Astrocyte of the spinal cord (primary cell): Measurements from ENCODE around the gene PKHD1.

ENCODE experiments used
- DNase-seq: peaks from one replicate; pipeline ENCODE4 v3.0.0; 2011; ENCODE audit warnings: low read depth, low spot score
- H3K4me3 ChIP-seq: 2 replicates; pipeline ENCODE4 v1.5.1; 2011; ENCODE audit warnings: low read depth, mild to moderate bottlenecking, low read length, moderate library complexity
- CTCF ChIP-seq: IDR thresholded peaks from 2 replicates; pipeline ENCODE4 v1.5.1; 2012; ENCODE audit warnings: low read depth, mild to moderate bottlenecking, low read length, inconsistent platforms
- in situ Hi-C: cut with HindIII; loops from 2 replicates; pipeline ENCODE4 v1.10.0; 2017; ENCODE audit warnings: low sequenced_read_pairs

Gene PKHD1

GRCh38 chr6:51619042-51619799, 468.2 kb downstream of the PKHD1 start:
- DNase-seq: no peak
- no peak overlapping the region for H3K4me3 ChIP-seq
- no peak for TF ChIP-seq CTCF
- in situ Hi-C loops: no loop called here

- in situ Hi-C loops: no loop called here
- no peak for DNase-seq
Measured at GRCh38 chr6:51618563-51618962, 468.9 kb downstream of the PKHD1 start.

GRCh38 chr6:51617751-51618150, 469.7 kb downstream of the PKHD1 start:
- DNase-seq: no peak
- H3K4me3 ChIP-seq: no peak overlapping the region
- in situ Hi-C loops: no loop called here
- TF ChIP-seq CTCF: no peak

More at GRCh38 chr6:51618563-51618962, 468.9 kb downstream of the PKHD1 start:
- TF ChIP-seq CTCF: no peak
- no peak overlapping the region for H3K4me3 ChIP-seq

GRCh38 chr6:51616243-51616642, 471.2 kb downstream of the PKHD1 start:
- in situ Hi-C loops: no loop called here
- no peak for DNase-seq
- no peak for TF ChIP-seq CTCF
- H3K4me3 ChIP-seq: no peak overlapping the region

- no peak for TF ChIP-seq CTCF
- H3K4me3 ChIP-seq: no peak overlapping the region
- in situ Hi-C loops: no loop called here
- no peak for DNase-seq
Measured at GRCh38 chr6:51614725-51615124, 472.7 kb downstream of the PKHD1 start.

- TF ChIP-seq CTCF: no peak
- DNase-seq: no peak
- in situ Hi-C loops: no loop called here
- no peak overlapping the region for H3K4me3 ChIP-seq
Measured at GRCh38 chr6:51613558-51613957, 473.9 kb downstream of the PKHD1 start.
